Measurements from ENCODE around the gene ARFGAP1. TPM values are rescaled to one million over a fixed set of nuclear protein-coding genes. Genes with fewer than 3 reads are reported as not detected.

ARFGAP1 gene
- total RNA-seq, 1 donor from 2014 or later: 128 TPM

DNA sequence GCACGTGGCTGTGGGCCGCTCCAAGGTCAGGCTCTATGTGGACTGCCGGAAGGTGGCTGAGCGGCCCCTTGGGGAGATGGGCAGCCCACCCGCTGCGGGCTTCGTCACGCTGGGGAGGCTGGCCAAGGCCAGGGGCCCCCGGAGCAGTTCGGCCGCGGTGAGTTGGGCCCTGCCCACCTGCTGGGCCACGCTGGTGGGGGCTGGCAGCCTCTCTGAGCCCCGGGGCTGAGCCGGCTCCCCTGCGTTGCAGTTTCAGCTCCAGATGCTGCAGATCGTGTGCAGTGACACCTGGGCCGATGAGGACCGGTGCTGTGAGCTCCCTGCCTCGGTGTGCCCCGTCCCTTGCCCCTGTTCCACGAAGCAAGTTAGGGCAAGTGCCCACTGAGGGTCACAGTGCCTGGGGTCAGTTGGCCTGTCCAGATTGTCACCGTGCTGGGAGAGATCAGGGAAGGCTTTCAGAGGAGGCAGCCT lies 47.5 kb downstream of the ARFGAP1 start:
- Mint-ChIP-seq H3K4me1 (peaks cover 5% of the 10 kb centered on the region), H3K27me3 (ENCODE audit: low read depth) (no peaks in the 10 kb centered on the region), H3K4me3 (no peak overlapping the region), H3K9me3 (no peaks in the 10 kb centered on the region), H3K27ac (ENCODE audit: unreplicated experiment) (peak overlapping the region; percentile 27), H3K36me3 (ENCODE audit: low read depth) (no peaks in the 10 kb centered on the region)
- TF ChIP-seq, protein P1, sequence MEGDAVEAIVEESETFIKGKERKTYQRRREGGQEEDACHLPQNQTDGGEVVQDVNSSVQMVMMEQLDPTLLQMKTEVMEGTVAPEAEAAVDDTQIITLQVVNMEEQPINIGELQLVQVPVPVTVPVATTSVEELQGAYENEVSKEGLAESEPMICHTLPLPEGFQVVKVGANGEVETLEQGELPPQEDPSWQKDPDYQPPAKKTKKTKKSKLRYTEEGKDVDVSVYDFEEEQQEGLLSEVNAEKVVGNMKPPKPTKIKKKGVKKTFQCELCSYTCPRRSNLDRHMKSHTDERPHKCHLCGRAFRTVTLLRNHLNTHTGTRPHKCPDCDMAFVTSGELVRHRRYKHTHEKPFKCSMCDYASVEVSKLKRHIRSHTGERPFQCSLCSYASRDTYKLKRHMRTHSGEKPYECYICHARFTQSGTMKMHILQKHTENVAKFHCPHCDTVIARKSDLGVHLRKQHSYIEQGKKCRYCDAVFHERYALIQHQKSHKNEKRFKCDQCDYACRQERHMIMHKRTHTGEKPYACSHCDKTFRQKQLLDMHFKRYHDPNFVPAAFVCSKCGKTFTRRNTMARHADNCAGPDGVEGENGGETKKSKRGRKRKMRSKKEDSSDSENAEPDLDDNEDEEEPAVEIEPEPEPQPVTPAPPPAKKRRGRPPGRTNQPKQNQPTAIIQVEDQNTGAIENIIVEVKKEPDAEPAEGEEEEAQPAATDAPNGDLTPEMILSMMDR (conservative IDR thresholded peaks at IDR 0.05): no peak
- DNase-seq (ENCODE audit: low read depth, low spot score): no peak

DNA sequence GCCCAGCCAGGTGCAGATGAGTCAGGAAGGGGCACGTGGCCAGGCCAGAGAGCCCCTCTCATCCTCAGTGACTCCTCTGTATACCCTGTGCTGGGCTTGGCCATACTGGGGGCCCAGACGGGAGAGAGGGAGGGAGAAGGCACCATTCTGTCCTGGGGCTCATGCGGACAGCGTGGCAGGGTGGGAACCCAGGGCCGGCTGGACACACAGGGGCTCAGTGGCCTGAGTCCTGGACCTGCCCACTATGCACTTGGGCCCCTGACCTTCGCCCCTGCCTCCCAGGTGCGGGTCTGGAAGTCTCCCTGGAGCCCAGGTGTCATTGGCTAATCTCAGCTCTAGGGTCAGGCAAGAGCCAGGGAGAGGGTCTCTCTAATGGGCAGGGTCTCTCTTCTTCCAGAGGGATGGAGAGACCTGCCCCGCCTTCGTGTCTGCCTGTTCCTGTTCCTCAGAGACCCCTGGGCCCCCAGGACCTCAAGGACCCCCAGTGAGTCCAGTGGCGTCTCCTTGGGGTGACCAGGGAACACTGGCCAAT lies 48.1 kb downstream of the ARFGAP1 start:
- Mint-ChIP-seq H3K27ac (ENCODE audit: unreplicated experiment) (no peak overlapping the region), H3K4me1 (peaks cover 5% of the 10 kb centered on the region), H3K27me3 (ENCODE audit: low read depth) (no peaks in the 10 kb centered on the region), H3K4me3 (no peak overlapping the region), H3K36me3 (ENCODE audit: low read depth) (no peaks in the 10 kb centered on the region), H3K9me3 (no peaks in the 10 kb centered on the region)
- TF ChIP-seq, protein P1 (conservative IDR thresholded peaks at IDR 0.05): no peak
- DNase-seq (ENCODE audit: low read depth, low spot score): no peak

DNA sequence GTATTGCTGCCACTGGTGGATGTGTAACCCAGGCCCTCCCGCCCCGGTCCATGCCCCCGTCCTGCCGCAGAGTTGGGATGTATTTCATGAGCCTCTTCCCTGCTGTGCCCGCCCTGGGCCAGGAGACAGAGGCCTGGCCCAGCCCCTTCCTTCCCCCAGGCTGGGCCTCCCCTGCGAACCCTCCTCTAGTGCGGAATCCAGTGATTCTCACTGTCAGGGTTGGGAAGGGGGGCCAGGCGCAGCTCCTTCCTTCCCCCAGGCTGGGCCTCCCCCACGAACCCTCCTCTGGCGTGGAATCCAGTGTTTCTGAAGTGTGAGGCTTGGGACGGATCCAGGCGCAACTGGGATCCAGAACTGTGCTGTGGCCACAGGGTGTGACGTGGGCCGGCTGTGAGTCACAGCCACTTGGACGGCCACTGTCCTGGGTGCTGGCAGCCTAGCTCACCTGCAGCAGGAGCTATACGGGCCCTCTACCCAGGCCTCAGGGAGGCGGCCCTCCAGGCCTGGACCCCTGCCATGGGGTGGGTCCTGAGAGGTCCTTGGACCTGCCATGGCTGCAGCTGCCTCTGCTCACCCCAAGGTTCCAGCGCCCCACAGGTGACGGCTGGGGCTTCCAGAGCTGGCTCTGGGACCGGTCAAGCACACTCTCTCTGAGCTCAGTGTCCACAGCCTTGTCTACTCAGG lies 48.7 kb downstream of the ARFGAP1 start:
- H3K4me3 Mint-ChIP-seq: no peak overlapping the region
- TF ChIP-seq, protein P1 (conservative IDR thresholded peaks at IDR 0.05): no peak
- no peaks in the 10 kb centered on the region for H3K27me3 Mint-ChIP-seq (ENCODE audit: low read depth)
- H3K9me3 Mint-ChIP-seq: no peaks in the 10 kb centered on the region
- H3K27ac Mint-ChIP-seq (ENCODE audit: unreplicated experiment): peak overlapping the region; percentile 57
- DNase-seq (ENCODE audit: low read depth, low spot score): no peak
- H3K4me1 Mint-ChIP-seq: peaks cover 5% of the 10 kb centered on the region
- H3K36me3 Mint-ChIP-seq (ENCODE audit: low read depth): no peaks in the 10 kb centered on the region

DNA sequence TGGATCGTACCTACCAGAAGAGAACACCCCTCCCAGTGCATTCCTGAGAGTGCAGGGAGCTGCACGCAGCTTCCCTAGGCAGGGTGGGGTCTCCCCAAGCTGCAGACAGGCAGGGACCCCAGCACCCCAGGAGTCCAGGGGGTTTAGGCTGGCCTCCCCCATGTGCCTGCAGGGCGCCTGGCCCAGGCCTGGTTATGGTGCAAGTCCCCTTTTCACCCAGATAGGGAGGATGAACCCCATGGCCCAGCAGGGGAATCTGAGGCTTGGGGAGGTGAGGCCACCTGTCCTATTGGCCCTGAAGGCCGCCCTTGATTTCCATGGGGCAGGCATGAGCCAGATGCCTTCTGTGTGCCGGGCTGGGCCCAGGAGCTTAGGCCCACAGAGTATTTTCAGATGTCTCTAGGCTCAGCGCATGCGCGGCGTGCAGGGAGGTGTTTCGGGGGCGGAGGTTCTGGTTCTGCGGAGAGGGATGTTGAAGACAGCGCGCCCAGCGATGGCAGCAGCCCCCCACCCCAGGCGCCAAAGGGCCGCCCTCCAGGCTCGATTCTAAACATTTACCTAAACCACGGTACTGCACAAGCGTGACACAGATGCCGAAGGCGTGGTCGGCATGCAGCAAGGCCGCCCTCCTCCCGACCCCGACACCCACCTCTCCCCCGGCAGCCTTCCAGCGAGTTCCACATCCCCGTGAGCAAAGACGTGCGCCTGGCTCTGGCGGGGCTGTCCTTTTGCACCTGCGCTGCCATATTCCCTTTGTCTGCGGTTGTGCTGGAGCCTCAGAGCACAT lies 49.7 kb downstream of the ARFGAP1 start:
- TF ChIP-seq, protein P1 (conservative IDR thresholded peaks at IDR 0.05): no peak
- H3K36me3 Mint-ChIP-seq (ENCODE audit: low read depth): no peaks in the 10 kb centered on the region
- H3K27ac Mint-ChIP-seq (ENCODE audit: unreplicated experiment): no peak overlapping the region
- DNase-seq (ENCODE audit: low read depth, low spot score): no peak
- H3K4me3 Mint-ChIP-seq: no peak overlapping the region
- H3K27me3 Mint-ChIP-seq (ENCODE audit: low read depth): no peaks in the 10 kb centered on the region
- H3K9me3 Mint-ChIP-seq: no peaks in the 10 kb centered on the region
- peaks cover 5% of the 10 kb centered on the region for H3K4me1 Mint-ChIP-seq

DNA sequence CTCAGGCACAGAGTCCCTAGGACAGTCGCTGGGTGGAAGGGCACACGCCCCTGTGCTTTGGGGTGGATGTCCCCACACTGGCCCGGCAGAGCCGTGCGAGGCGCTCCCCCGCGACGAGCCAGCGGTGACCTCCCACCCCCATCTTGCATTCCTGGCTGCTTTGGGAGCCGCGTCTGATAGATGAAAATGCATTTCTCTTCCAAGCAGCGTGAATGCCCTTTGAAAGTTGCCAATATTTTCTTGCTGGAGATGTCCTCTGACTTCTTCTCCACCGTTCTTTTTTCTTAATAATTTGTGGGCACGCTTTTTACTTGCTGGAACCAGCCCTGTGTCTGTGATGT lies 50.3 kb downstream of the ARFGAP1 start:
- no peaks in the 10 kb centered on the region for H3K36me3 Mint-ChIP-seq (ENCODE audit: low read depth)
- H3K4me1 Mint-ChIP-seq: peaks cover 5% of the 10 kb centered on the region
- H3K27me3 Mint-ChIP-seq (ENCODE audit: low read depth): no peaks in the 10 kb centered on the region
- H3K4me3 Mint-ChIP-seq: no peak overlapping the region
- DNase-seq (ENCODE audit: low read depth, low spot score): no peak
- H3K9me3 Mint-ChIP-seq: no peaks in the 10 kb centered on the region
- H3K27ac Mint-ChIP-seq (ENCODE audit: unreplicated experiment): no peak overlapping the region
- TF ChIP-seq, protein P1 (conservative IDR thresholded peaks at IDR 0.05): no peak
